ENCODE measurements around the gene GTF3C1.

The GTF3C1 gene

GRCh38 chr16:27480761-27481160, 69.0 kb downstream of the GTF3C1 start:
- no peak for ATAC-seq
- TF ChIP-seq TCF4 (CRISPR knock-in tag; IDR thresholded peaks at IDR 0.05; ENCODE audit: borderline replicate concordance) (no peak), ZNF565 (CRISPR knock-in tag; conservative IDR thresholded peaks at IDR 0.05; ENCODE audit: low read depth) (no peak), PPARA (CRISPR knock-in tag; IDR thresholded peaks at IDR 0.05; ENCODE audit: borderline replicate concordance) (no peak), CSDC2 (CRISPR knock-in tag; IDR thresholded peaks at IDR 0.05) (no peak), TOX (CRISPR knock-in tag; IDR thresholded peaks at IDR 0.05; ENCODE audit: borderline replicate concordance) (no peak), ZFP30 (CRISPR knock-in tag; IDR thresholded peaks at IDR 0.05) (no peak)
- TF ChIP-seq, protein P1, sequence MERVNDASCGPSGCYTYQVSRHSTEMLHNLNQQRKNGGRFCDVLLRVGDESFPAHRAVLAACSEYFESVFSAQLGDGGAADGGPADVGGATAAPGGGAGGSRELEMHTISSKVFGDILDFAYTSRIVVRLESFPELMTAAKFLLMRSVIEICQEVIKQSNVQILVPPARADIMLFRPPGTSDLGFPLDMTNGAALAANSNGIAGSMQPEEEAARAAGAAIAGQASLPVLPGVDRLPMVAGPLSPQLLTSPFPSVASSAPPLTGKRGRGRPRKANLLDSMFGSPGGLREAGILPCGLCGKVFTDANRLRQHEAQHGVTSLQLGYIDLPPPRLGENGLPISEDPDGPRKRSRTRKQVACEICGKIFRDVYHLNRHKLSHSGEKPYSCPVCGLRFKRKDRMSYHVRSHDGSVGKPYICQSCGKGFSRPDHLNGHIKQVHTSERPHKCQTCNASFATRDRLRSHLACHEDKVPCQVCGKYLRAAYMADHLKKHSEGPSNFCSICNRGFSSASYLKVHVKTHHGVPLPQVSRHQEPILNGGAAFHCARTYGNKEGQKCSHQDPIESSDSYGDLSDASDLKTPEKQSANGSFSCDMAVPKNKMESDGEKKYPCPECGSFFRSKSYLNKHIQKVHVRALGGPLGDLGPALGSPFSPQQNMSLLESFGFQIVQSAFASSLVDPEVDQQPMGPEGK (CRISPR knock-in tag; IDR thresholded peaks at IDR 0.05; ENCODE audit: borderline replicate concordance) = no peak
- TF ChIP-seq, protein P2, sequence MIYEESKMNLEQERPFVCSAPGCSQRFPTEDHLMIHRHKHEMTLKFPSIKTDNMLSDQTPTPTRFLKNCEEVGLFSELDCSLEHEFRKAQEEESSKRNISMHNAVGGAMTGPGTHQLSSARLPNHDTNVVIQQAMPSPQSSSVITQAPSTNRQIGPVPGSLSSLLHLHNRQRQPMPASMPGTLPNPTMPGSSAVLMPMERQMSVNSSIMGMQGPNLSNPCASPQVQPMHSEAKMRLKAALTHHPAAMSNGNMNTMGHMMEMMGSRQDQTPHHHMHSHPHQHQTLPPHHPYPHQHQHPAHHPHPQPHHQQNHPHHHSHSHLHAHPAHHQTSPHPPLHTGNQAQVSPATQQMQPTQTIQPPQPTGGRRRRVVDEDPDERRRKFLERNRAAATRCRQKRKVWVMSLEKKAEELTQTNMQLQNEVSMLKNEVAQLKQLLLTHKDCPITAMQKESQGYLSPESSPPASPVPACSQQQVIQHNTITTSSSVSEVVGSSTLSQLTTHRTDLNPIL (CRISPR knock-in tag; IDR thresholded peaks at IDR 0.05; ENCODE audit: low read depth) = no peak

GRCh38 chr16:27476240-27476639, 73.5 kb downstream of the GTF3C1 start:
- TF ChIP-seq GLIS3 (CRISPR knock-in tag; IDR thresholded peaks at IDR 0.05) (no peak), TOX (CRISPR knock-in tag; IDR thresholded peaks at IDR 0.05; ENCODE audit: borderline replicate concordance) (no peak)
- peak; percentile 10; the same call in 2 of the 3 replicates for ATAC-seq

- TF ChIP-seq ZNF565 (CRISPR knock-in tag; conservative IDR thresholded peaks at IDR 0.05; ENCODE audit: low read depth) (no peak), BACH2 (CRISPR knock-in tag; IDR thresholded peaks at IDR 0.05; ENCODE audit: borderline replicate concordance) (no peak), CSRNP3 (CRISPR knock-in tag; IDR thresholded peaks at IDR 0.05) (no peak), TSHZ2 (CRISPR knock-in tag; IDR thresholded peaks at IDR 0.05) (no peak), ZNF8 (CRISPR knock-in tag; IDR thresholded peaks at IDR 0.05) (no peak)
- TF ChIP-seq, protein P3, sequence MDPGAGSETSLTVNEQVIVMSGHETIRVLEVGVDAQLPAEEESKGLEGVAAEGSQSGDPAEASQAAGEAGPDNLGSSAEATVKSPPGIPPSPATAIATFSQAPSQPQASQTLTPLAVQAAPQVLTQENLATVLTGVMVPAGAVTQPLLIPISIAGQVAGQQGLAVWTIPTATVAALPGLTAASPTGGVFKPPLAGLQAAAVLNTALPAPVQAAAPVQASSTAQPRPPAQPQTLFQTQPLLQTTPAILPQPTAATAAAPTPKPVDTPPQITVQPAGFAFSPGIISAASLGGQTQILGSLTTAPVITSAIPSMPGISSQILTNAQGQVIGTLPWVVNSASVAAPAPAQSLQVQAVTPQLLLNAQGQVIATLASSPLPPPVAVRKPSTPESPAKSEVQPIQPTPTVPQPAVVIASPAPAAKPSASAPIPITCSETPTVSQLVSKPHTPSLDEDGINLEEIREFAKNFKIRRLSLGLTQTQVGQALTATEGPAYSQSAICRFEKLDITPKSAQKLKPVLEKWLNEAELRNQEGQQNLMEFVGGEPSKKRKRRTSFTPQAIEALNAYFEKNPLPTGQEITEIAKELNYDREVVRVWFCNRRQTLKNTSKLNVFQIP (CRISPR knock-in tag; IDR thresholded peaks at IDR 0.05; ENCODE audit: borderline replicate concordance, low read depth) = no peak
- ATAC-seq = peak; percentile 86
Measured at GRCh38 chr16:27475561-27475960, 74.2 kb downstream of the GTF3C1 start.

DNA sequence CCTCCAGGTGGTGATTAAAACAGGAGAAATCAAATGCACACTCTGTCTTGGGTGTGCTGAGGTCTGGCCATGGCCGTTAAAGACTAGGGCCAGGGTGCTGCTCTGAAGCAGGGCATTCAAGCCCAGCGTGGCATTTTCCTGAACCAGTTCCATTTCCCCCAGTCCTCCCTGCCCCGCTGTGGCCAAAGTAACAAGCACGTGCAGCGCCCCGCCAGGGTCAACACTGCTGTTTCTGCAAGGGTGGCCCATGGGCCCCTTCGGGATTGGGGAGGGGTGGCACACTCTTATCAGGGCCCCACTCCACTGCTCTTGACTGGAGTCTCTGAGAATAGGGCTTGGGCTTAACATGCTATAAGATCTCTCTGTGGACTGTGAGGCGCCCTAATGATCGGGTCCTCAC, 74.8 kb downstream of the GTF3C1 start:
- ATAC-seq = no peak
- TF ChIP-seq ZC3H10 (CRISPR knock-in tag; IDR thresholded peaks at IDR 0.05) (no peak), ESRRG (CRISPR knock-in tag; IDR thresholded peaks at IDR 0.05) (no peak), ZFP30 (CRISPR knock-in tag; IDR thresholded peaks at IDR 0.05) (no peak), SNAI2 (CRISPR knock-in tag; IDR thresholded peaks at IDR 0.05) (no peak), CSDC2 (CRISPR knock-in tag; IDR thresholded peaks at IDR 0.05) (no peak)

DNA sequence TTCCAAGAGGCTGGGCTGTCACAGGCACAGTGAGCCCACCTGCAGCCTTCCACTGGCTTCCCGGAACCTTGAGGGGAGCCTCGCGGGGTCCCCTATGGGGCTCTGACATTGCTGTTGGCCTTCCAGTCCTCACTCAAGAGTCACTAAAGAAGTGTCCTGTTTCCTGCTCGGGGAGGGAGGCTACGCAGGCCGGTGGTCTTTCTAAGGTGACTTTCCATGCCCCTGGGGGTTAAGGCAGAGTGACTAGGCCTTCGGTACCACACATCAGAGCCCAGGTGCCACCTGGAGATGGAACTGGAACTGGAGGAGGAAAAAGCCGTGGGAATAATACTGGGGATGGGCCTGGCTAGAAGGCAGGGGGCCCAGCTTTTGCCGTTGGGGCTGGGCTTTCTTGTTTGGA, 75.7 kb downstream of the GTF3C1 start:
- no peak for ATAC-seq
- no peak for TF ChIP-seq ESRRG (CRISPR knock-in tag; IDR thresholded peaks at IDR 0.05)
- TF ChIP-seq SNAI2 (CRISPR knock-in tag; IDR thresholded peaks at IDR 0.05) = no peak
- no peak for TF ChIP-seq CSRNP3 (CRISPR knock-in tag; IDR thresholded peaks at IDR 0.05)
- TF ChIP-seq ZNF565 (CRISPR knock-in tag; conservative IDR thresholded peaks at IDR 0.05; ENCODE audit: low read depth) = no peak
- TF ChIP-seq OSR1 (CRISPR knock-in tag; IDR thresholded peaks at IDR 0.05) = no peak
- TF ChIP-seq TCF4 (CRISPR knock-in tag; IDR thresholded peaks at IDR 0.05; ENCODE audit: borderline replicate concordance) = no peak
- TF ChIP-seq CSDC2 (CRISPR knock-in tag; IDR thresholded peaks at IDR 0.05) = no peak
- TF ChIP-seq ZFP30 (CRISPR knock-in tag; IDR thresholded peaks at IDR 0.05) = no peak
- no peak for TF ChIP-seq BACH2 (CRISPR knock-in tag; IDR thresholded peaks at IDR 0.05; ENCODE audit: borderline replicate concordance)
- TF ChIP-seq ZNF8 (CRISPR knock-in tag; IDR thresholded peaks at IDR 0.05) = no peak
- TF ChIP-seq ARNTL (CRISPR knock-in tag; IDR thresholded peaks at IDR 0.05; ENCODE audit: borderline replicate concordance, low read depth) = no peak
- TF ChIP-seq, protein P1 (CRISPR knock-in tag; IDR thresholded peaks at IDR 0.05; ENCODE audit: borderline replicate concordance) = no peak
- TF ChIP-seq ZFP3 (CRISPR knock-in tag; IDR thresholded peaks at IDR 0.05) = no peak
